CD4-positive, alpha-beta T cell (primary cell): Measurements from ENCODE around the gene ADGRE1. TPM values are rescaled to one million over a fixed set of nuclear protein-coding genes. Genes with fewer than 3 reads are reported as not detected.

Experiments used
- ATAC-seq: fragments of 200-7000 bp; cut with Tn5 transposase; one replicate; pipeline ENCODE4 v1.10.0; 2022; ENCODE audit warnings: mild to moderate bottlenecking; ENCODE audit not compliant: poor library complexity
- CTCF ChIA-PET: fragments of 350-600 bp; sonication (Branson Sonifier 250); formaldehyde crosslinking; loops from one replicate; lab custom pipeline; 2021; ENCODE audit warnings: antibody characterized with exemption, inconsistent platforms; lab: Charles Lee
- POLR2A ChIA-PET: fragments of 350-600 bp; sonication (Branson Sonifier 250); formaldehyde crosslinking; loops from one replicate; lab custom pipeline; 2021; ENCODE audit warnings: antibody characterized with exemption, inconsistent platforms; lab: Charles Lee
- DNase-seq, 14 experiments: peaks; one replicate each; pipeline ENCODE4 v3.0.0-alpha.2; 2013 to 2020; ENCODE audit warnings: mixed read lengths in 2 of 14
- H3K27ac ChIP-seq, 2 donors: one replicate each; pipeline versions ENCODE4 v1.5.1 to v1.7.0; 2013; ENCODE audit warnings: low read length in 2 of 2, low read depth in 1 of 2, mild to moderate bottlenecking in 1 of 2
- H3K27me3 ChIP-seq, 2 experiments: 1 replicate in 1 of 2; 2 replicates in 1 of 2; pipeline versions ENCODE4 v1.6.1 to v1.7.0; 2013; ENCODE audit warnings: low read length in 2 of 2, control low read depth in 1 of 2, mild to moderate bottlenecking in 1 of 2, moderate library complexity in 1 of 2; ENCODE audit not compliant: insufficient read depth in 2 of 2, control insufficient read depth in 1 of 2
- H3K36me3 ChIP-seq: one replicate; pipeline ENCODE4 v1.6.1; 2013; ENCODE audit warnings: low read length, control low read depth; ENCODE audit not compliant: insufficient read depth
- H3K4me1 ChIP-seq: one replicate; pipeline ENCODE4 v1.6.1; 2013; ENCODE audit warnings: low read length, control low read depth; ENCODE audit not compliant: insufficient read depth
- H3K4me3 ChIP-seq: one replicate; pipeline ENCODE4 v1.5.1; 2013; ENCODE audit warnings: mild to moderate bottlenecking, low read length, moderate library complexity
- H3K9me3 ChIP-seq, 2 experiments: 1 replicate in 1 of 2; 2 replicates in 1 of 2; pipeline versions ENCODE4 v1.6.1 to v1.7.0; 2013; ENCODE audit warnings: low read length in 2 of 2, mild to moderate bottlenecking in 2 of 2, control low read depth in 1 of 2, moderate library complexity in 1 of 2; ENCODE audit not compliant: control insufficient read depth in 1 of 2, insufficient read depth in 1 of 2
- H3K27ac Mint-ChIP-seq: one replicate; pipeline ENCODE4 v1.8.0; 2020; ENCODE audit warnings: mixed read lengths
- H3K27me3 Mint-ChIP-seq: one replicate; pipeline ENCODE4 v1.8.0; 2021; ENCODE audit warnings: mixed read lengths
- H3K36me3 Mint-ChIP-seq: one replicate; pipeline ENCODE4 v1.8.0; 2021; ENCODE audit warnings: low read depth, mixed read lengths
- H3K4me1 Mint-ChIP-seq: one replicate; pipeline ENCODE4 v1.8.0; 2021; ENCODE audit warnings: low read depth, mixed read lengths
- H3K4me3 Mint-ChIP-seq: one replicate; pipeline ENCODE4 v1.8.0; 2020; ENCODE audit warnings: mild to moderate bottlenecking, mixed read lengths
- H3K9me3 Mint-ChIP-seq: one replicate; pipeline ENCODE4 v1.8.0; 2020; ENCODE audit warnings: mixed read lengths
- CTCF ChIP-seq: fragments of 200-600 bp; IDR thresholded peaks from one replicate; pipeline ENCODE4 v1.8.0; 2022; ENCODE audit warnings: antibody characterized with exemption, mild to moderate bottlenecking
- intact Hi-C, 2 experiments: fragments of 100-400 bp; cut with DNase I in 1 of 2; cut with micrococcal nuclease in 1 of 2; formaldehyde crosslinking; loops; one replicate each; pipeline versions ENCODE4 v1.15.1 to v1.9.0; 2023 to 2025; cut with DNase I, micrococcal nuclease
- total RNA-seq, 174 experiments: library from RNA in 2 of 174; stranded (reverse) in 2 of 174; gene quantifications; one replicate each; pipeline ENCODE4 v1.2.3 and lab custom pipeline; 2021 to 2026

ADGRE1 gene
- total RNA-seq, 2 experiments from 2014 or later: 5.4 to 6.0 TPM

GRCh38 chr19:6911523-6911922 is 24.1 kb downstream of the ADGRE1 start:
- H3K9me3 Mint-ChIP-seq: peaks cover 4% of the 10 kb centered on the region
- H3K4me3 Mint-ChIP-seq: no peak overlapping the region
- ATAC-seq (no peak), DNase-seq (no peak)
- Histone ChIP-seq H3K27me3 (no peaks in the 10 kb centered on the region), H3K9me3 (peaks cover 5 to 14% of the 10 kb centered on the region in 2 experiments), H3K4me1 (no peaks in the 10 kb centered on the region), H3K36me3 (no peaks in the 10 kb centered on the region), H3K4me3 (no peak overlapping the region), H3K27ac (no peak overlapping the region)
- intact Hi-C loops: no loop called here
- H3K36me3 Mint-ChIP-seq: peaks cover 45% of the 10 kb centered on the region
- no peak overlapping the region for H3K27ac Mint-ChIP-seq
- POLR2A ChIA-PET: no interaction called here
- CTCF ChIA-PET: no interaction called here
- no peaks in the 10 kb centered on the region for H3K4me1 Mint-ChIP-seq
- no peak for TF ChIP-seq CTCF
- no peaks in the 10 kb centered on the region for H3K27me3 Mint-ChIP-seq

DNA sequence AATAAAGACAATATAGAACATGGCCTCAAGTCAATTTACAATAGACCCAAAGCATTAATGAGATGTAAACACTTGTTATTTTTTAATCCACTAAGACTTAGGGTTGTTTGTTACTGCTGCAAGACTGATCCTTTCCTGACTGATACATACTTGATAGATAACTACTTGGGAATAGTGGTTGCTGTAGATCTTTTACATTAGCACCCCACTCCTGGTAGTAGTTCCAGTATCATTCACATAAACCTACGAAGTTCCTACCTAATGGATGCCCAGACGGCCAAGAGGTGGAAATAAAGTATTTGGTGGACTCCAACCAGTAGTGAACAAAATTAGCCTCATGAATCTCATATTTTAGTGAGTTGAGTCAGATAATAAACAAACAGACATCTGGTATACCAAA is 26.9 kb downstream of the ADGRE1 start:
- intact Hi-C loops: no loop called here
- peaks cover 26% of the 10 kb centered on the region for H3K36me3 Mint-ChIP-seq
- peaks cover 0 to 9% of the 10 kb centered on the region in 2 experiments for H3K9me3 ChIP-seq
- DNase-seq (no peak), ATAC-seq (no peak)
- peaks cover 4% of the 10 kb centered on the region for H3K9me3 Mint-ChIP-seq
- H3K27ac ChIP-seq: no peak overlapping the region
- H3K4me3 ChIP-seq: no peak overlapping the region
- H3K27ac Mint-ChIP-seq: no peak overlapping the region
- H3K4me1 ChIP-seq: no peaks in the 10 kb centered on the region
- no peaks in the 10 kb centered on the region for H3K36me3 ChIP-seq
- H3K4me1 Mint-ChIP-seq: no peaks in the 10 kb centered on the region
- no peaks in the 10 kb centered on the region for H3K27me3 ChIP-seq
- ChIA-PET CTCF (no interaction called here), POLR2A (interaction anchor here (1.0 kb wide), 1 partner anchor 13 kb away, joined by 3 read pairs; no protein-coding TSS in a partner anchor)
- no peak for TF ChIP-seq CTCF
- no peak overlapping the region for H3K4me3 Mint-ChIP-seq
- no peaks in the 10 kb centered on the region for H3K27me3 Mint-ChIP-seq

DNA sequence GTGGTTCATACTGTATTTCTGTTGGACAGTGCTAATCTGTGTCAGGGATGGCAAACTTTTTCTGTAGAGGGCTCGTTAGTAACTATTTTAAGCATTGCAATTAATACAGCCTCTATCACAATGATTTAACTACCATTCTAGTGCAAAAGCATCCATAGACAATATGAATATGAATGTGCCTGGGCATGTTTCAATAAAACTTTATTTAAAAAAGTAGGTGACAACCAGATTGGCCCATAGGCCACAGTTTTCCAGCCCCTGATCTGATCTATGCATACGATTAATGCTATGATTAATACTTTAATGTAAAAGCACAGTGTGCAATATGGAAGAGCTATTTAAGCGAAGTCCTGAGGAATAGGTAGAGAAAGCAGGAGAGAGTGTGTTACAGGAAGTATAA is 29.6 kb downstream of the ADGRE1 start:
- H3K4me1 ChIP-seq: no peaks in the 10 kb centered on the region
- POLR2A ChIA-PET: no interaction called here
- H3K9me3 ChIP-seq: peaks cover 0 to 9% of the 10 kb centered on the region in 2 experiments
- Mint-ChIP-seq H3K9me3 (peaks cover 4% of the 10 kb centered on the region), H3K27ac (no peak overlapping the region), H3K36me3 (peaks cover 27% of the 10 kb centered on the region), H3K4me1 (no peaks in the 10 kb centered on the region), H3K4me3 (no peak overlapping the region), H3K27me3 (no peaks in the 10 kb centered on the region)
- TF ChIP-seq CTCF: no peak
- H3K4me3 ChIP-seq: no peak overlapping the region
- CTCF ChIA-PET: no interaction called here
- H3K27ac ChIP-seq: no peak overlapping the region
- no peaks in the 10 kb centered on the region for H3K36me3 ChIP-seq
- no peaks in the 10 kb centered on the region for H3K27me3 ChIP-seq
- ATAC-seq (no peak), DNase-seq (no peak)
- intact Hi-C loops: no loop called here
